ENCODE results near the gene SPATA16. TPM values are rescaled to one million over a fixed set of nuclear protein-coding genes. Genes with fewer than 3 reads are reported as not detected.

The SPATA16 gene
- total and polyA plus RNA-seq, 2 donors (not counting 3 experiments of a cell fraction or from before 2014, with no cell fraction given): not detected

- H3K4me3 ChIP-seq (replicated peaks in 1 of 3; ENCODE audit: insufficient read depth in 1 of 3, low read depth in 1 of 3, low read length in 3 of 3): no peak overlapping the region
- H3K9me3 ChIP-seq (replicated peaks; ENCODE audit: control insufficient read depth, insufficient read depth, low read length): no peaks in the 10 kb centered on the region
- TF ChIP-seq EZH2 (IDR thresholded peaks at IDR 0.05; ENCODE audit: borderline replicate concordance, low read depth, low read length, severe bottlenecking) (no peak), JUN (IDR thresholded peaks at IDR 0.05; ENCODE audit: borderline replicate concordance, insufficient read depth, insufficient read length, low read depth) (no peak), GATA2 (IDR thresholded peaks at IDR 0.05; ENCODE audit: insufficient read depth, insufficient read length, low read depth, low read length) (no peak), POLR2AphosphoS5 (IDR thresholded peaks at IDR 0.05; ENCODE audit: insufficient read depth, low read depth, low read length) (no peak)
- DNase-seq (ENCODE audit: low read depth, low spot score) (no peak), FAIRE-seq (no peak)
- dilution Hi-C loops (cut with MboI; ENCODE audit: extremely low pct_ligation_motif_present, low sequenced_read_pairs): no loop called here
- no peaks in the 10 kb centered on the region for H4K20me1 ChIP-seq (replicated peaks; ENCODE audit: control insufficient read depth, extremely low read depth, insufficient read depth, low read length)
- no TSS peak for BruUV-seq (replicated peaks)
- H3K27ac ChIP-seq (ENCODE audit: insufficient read depth, low read depth, low read length): no peak overlapping the region
- CTCF ChIA-PET: no interaction called here
- no peaks in the 10 kb centered on the region for H3K79me2 ChIP-seq (ENCODE audit: control insufficient read depth, insufficient read depth, low read length)
- no peak overlapping the region for H3K4me2 ChIP-seq (ENCODE audit: insufficient read depth, low read length)
- no peak overlapping the region for H3K9ac ChIP-seq (replicated peaks; ENCODE audit: extremely low read depth, insufficient read depth, low read length)
- H3K27me3 ChIP-seq (ENCODE audit: control insufficient read depth in 2 of 2, insufficient read depth in 2 of 2, low read length in 2 of 2): no peaks in the 10 kb centered on the region
- H2AFZ ChIP-seq (ENCODE audit: low read depth, low read length): no peak overlapping the region
- no peaks in the 10 kb centered on the region for H3K4me1 ChIP-seq (ENCODE audit: control insufficient read depth, extremely low read depth, insufficient read depth, low read length)
- intact Hi-C loops (cut with micrococcal nuclease): no loop called here
- H3K36me3 ChIP-seq (ENCODE audit: control insufficient read depth in 2 of 2, extremely low read depth in 1 of 2, insufficient read depth in 2 of 2, low read length in 2 of 2): no peaks in the 10 kb centered on the region
- H3K9me1 ChIP-seq (replicated peaks; ENCODE audit: control insufficient read depth, extremely low read depth, insufficient read depth, low read length): no peaks in the 10 kb centered on the region
- POLR2A ChIA-PET: no interaction called here
Measured at GRCh38 chr3:173066044-173067004, 74.7 kb downstream of the SPATA16 start.

- Histone ChIP-seq H3K4me3 (replicated peaks in 1 of 3; ENCODE audit: insufficient read depth in 1 of 3, low read depth in 1 of 3, low read length in 3 of 3) (no peak overlapping the region), H3K4me2 (ENCODE audit: insufficient read depth, low read length) (no peak overlapping the region), H3K27me3 (ENCODE audit: control insufficient read depth in 2 of 2, insufficient read depth in 2 of 2, low read length in 2 of 2) (no peaks in the 10 kb centered on the region), H3K79me2 (ENCODE audit: control insufficient read depth, insufficient read depth, low read length) (no peaks in the 10 kb centered on the region), H4K20me1 (replicated peaks; ENCODE audit: control insufficient read depth, extremely low read depth, insufficient read depth, low read length) (no peaks in the 10 kb centered on the region), H2AFZ (ENCODE audit: low read depth, low read length) (no peak overlapping the region), H3K9me3 (replicated peaks; ENCODE audit: control insufficient read depth, insufficient read depth, low read length) (no peaks in the 10 kb centered on the region), H3K4me1 (ENCODE audit: control insufficient read depth, extremely low read depth, insufficient read depth, low read length) (no peaks in the 10 kb centered on the region), H3K9me1 (replicated peaks; ENCODE audit: control insufficient read depth, extremely low read depth, insufficient read depth, low read length) (no peaks in the 10 kb centered on the region), H3K36me3 (ENCODE audit: control insufficient read depth in 2 of 2, extremely low read depth in 1 of 2, insufficient read depth in 2 of 2, low read length in 2 of 2) (no peaks in the 10 kb centered on the region), H3K27ac (ENCODE audit: insufficient read depth, low read depth, low read length) (no peak overlapping the region), H3K9ac (replicated peaks; ENCODE audit: extremely low read depth, insufficient read depth, low read length) (no peak overlapping the region)
- TF ChIP-seq MAX (IDR thresholded peaks at IDR 0.05; ENCODE audit: insufficient read depth, insufficient read length): no peak
- no peak for TF ChIP-seq POLR2AphosphoS5 (IDR thresholded peaks at IDR 0.05; ENCODE audit: insufficient read depth, low read depth, low read length)
- TF ChIP-seq EZH2 (IDR thresholded peaks at IDR 0.05; ENCODE audit: borderline replicate concordance, low read depth, low read length, severe bottlenecking): no peak
- no peak for TF ChIP-seq JUN (IDR thresholded peaks at IDR 0.05; ENCODE audit: borderline replicate concordance, insufficient read depth, insufficient read length, low read depth)
- TF ChIP-seq CTCF (IDR thresholded peaks at IDR 0.05; ENCODE audit: extremely low read depth in 1 of 2, insufficient read depth in 1 of 2, low read depth in 1 of 2, low read length in 2 of 2): no peak
- no peak for TF ChIP-seq GATA2 (IDR thresholded peaks at IDR 0.05; ENCODE audit: insufficient read depth, insufficient read length, low read depth, low read length)
- dilution Hi-C loops (cut with MboI; ENCODE audit: extremely low pct_ligation_motif_present, low sequenced_read_pairs) (no loop called here), intact Hi-C loops (cut with micrococcal nuclease) (no loop called here)
- POLR2A ChIA-PET: no interaction called here
- no TSS peak for BruUV-seq (replicated peaks)
- DNase-seq (ENCODE audit: low read depth, low spot score) (no peak), FAIRE-seq (no peak)
- CTCF ChIA-PET: no interaction called here
Measured at GRCh38 chr3:173065543-173065981, 75.5 kb downstream of the SPATA16 start.
